HEK293 (cell line): ENCODE data around the gene RNF227.

Source experiments
- EGR2 ChIP-seq: fragments of 450-650 bp; formaldehyde crosslinking; IDR thresholded peaks from 2 replicates; pipeline ENCODE4 v1.5.1; 2016; ENCODE audit warnings: low read depth, missing biosample characterization, missing genetic modification characterization
- GLI4 ChIP-seq: fragments of 450-650 bp; formaldehyde crosslinking; IDR thresholded peaks from 2 replicates; pipeline ENCODE4 v1.5.1; 2016; ENCODE audit warnings: missing biosample characterization, missing genetic modification characterization
- GLIS1 ChIP-seq: fragments of 450-650 bp; formaldehyde crosslinking; IDR thresholded peaks from 2 replicates; pipeline ENCODE4 v1.5.1; 2016; ENCODE audit warnings: missing biosample characterization, missing genetic modification characterization
- HOXA7 ChIP-seq: sonication (generic); formaldehyde crosslinking; IDR thresholded peaks from 2 replicates; pipeline ENCODE4 v1.8.1; 2022; ENCODE audit warnings: missing genetic modification reagents, borderline replicate concordance
- KLF1 ChIP-seq: fragments of 450-650 bp; formaldehyde crosslinking; IDR thresholded peaks from 2 replicates; pipeline ENCODE4 v1.5.1; 2016; ENCODE audit warnings: missing biosample characterization, missing genetic modification characterization
- MZF1 ChIP-seq: fragments of 450-650 bp; formaldehyde crosslinking; IDR thresholded peaks from 2 replicates; pipeline ENCODE4 v1.5.1; 2017; ENCODE audit warnings: missing biosample characterization, missing genetic modification characterization, borderline replicate concordance
- OSR2 ChIP-seq: fragments of 450-650 bp; formaldehyde crosslinking; IDR thresholded peaks from 2 replicates; pipeline ENCODE4 v1.5.1; 2016; ENCODE audit warnings: missing biosample characterization, missing genetic modification characterization
- SCRT2 ChIP-seq: fragments of 450-650 bp; formaldehyde crosslinking; IDR thresholded peaks from 2 replicates; pipeline ENCODE4 v1.5.1; 2016; ENCODE audit warnings: missing biosample characterization, missing genetic modification characterization
- TCF7L2 ChIP-seq: IDR thresholded peaks from 2 replicates; pipeline ENCODE4 v1.6.1; 2011; ENCODE audit warnings: low read depth, mild to moderate bottlenecking, inconsistent platforms, low read length, moderate library complexity, borderline replicate concordance
- ZBTB17 ChIP-seq: fragments of 450-650 bp; formaldehyde crosslinking; IDR thresholded peaks from 2 replicates; pipeline ENCODE4 v1.5.1; 2016; ENCODE audit warnings: missing biosample characterization, missing genetic modification characterization
- ZEB2 ChIP-seq: fragments of 450-650 bp; formaldehyde crosslinking; IDR thresholded peaks from 2 replicates; pipeline ENCODE4 v1.5.1; 2016; ENCODE audit warnings: missing biosample characterization, missing genetic modification characterization
- ZFP69B ChIP-seq: fragments of 450-650 bp; formaldehyde crosslinking; IDR thresholded peaks from 2 replicates; pipeline ENCODE4 v1.5.1; 2016; ENCODE audit warnings: missing biosample characterization, missing genetic modification characterization
- ZNF174 ChIP-seq: fragments of 450-650 bp; formaldehyde crosslinking; IDR thresholded peaks from 2 replicates; pipeline ENCODE4 v1.5.0; 2017; ENCODE audit warnings: missing biosample characterization, mild to moderate bottlenecking, missing genetic modification characterization
- ZNF280C ChIP-seq: fragments of 450-650 bp; formaldehyde crosslinking; IDR thresholded peaks from 2 replicates; pipeline ENCODE4 v1.5.1; 2016; ENCODE audit warnings: missing biosample characterization, missing genetic modification characterization
- ZNF292 ChIP-seq: fragments of 450-650 bp; formaldehyde crosslinking; IDR thresholded peaks from 2 replicates; pipeline ENCODE4 v1.5.1; 2016; ENCODE audit warnings: low read depth, missing biosample characterization, missing genetic modification characterization, borderline replicate concordance
- ZNF394 ChIP-seq: fragments of 450-650 bp; formaldehyde crosslinking; IDR thresholded peaks from 2 replicates; pipeline ENCODE4 v1.5.1; 2016; ENCODE audit warnings: missing biosample characterization, missing genetic modification characterization, mild to moderate bottlenecking, moderate library complexity, borderline replicate concordance
- ZNF404 ChIP-seq: fragments of 450-650 bp; formaldehyde crosslinking; IDR thresholded peaks from 2 replicates; pipeline ENCODE4 v1.5.1; 2017; ENCODE audit warnings: missing biosample characterization, missing genetic modification characterization
- ZNF416 ChIP-seq: fragments of 450-650 bp; formaldehyde crosslinking; IDR thresholded peaks from 2 replicates; pipeline ENCODE4 v1.5.1; 2016; ENCODE audit warnings: missing biosample characterization, missing genetic modification characterization
- ZNF501 ChIP-seq: fragments of 450-650 bp; formaldehyde crosslinking; IDR thresholded peaks from 2 replicates; pipeline ENCODE4 v1.5.1; 2016; ENCODE audit warnings: missing biosample characterization, missing genetic modification characterization
- ZNF530 ChIP-seq: fragments of 450-650 bp; formaldehyde crosslinking; IDR thresholded peaks from 2 replicates; pipeline ENCODE4 v1.5.1; 2016; ENCODE audit warnings: low read depth, missing biosample characterization, missing genetic modification characterization
- ZNF548 ChIP-seq: fragments of 450-650 bp; formaldehyde crosslinking; IDR thresholded peaks from 2 replicates; pipeline ENCODE4 v1.5.1; 2016; ENCODE audit warnings: missing biosample characterization, missing genetic modification characterization
- ZNF549 ChIP-seq: fragments of 450-650 bp; IDR thresholded peaks from 2 replicates; pipeline ENCODE4 v1.5.1; 2018; ENCODE audit warnings: missing biosample characterization, missing genetic modification characterization, mild to moderate bottlenecking, inconsistent platforms, moderate library complexity
- ZNF558 ChIP-seq: fragments of 450-650 bp; formaldehyde crosslinking; IDR thresholded peaks from 2 replicates; pipeline ENCODE4 v1.5.1; 2016; ENCODE audit warnings: missing biosample characterization, missing genetic modification characterization
- ZNF624 ChIP-seq: fragments of 450-650 bp; formaldehyde crosslinking; IDR thresholded peaks from 2 replicates; pipeline ENCODE4 v1.5.1; 2017; ENCODE audit warnings: missing biosample characterization, missing genetic modification characterization
- ZNF626 ChIP-seq: fragments of 450-650 bp; sonication (Bioruptor Pico); formaldehyde crosslinking; IDR thresholded peaks from 2 replicates; pipeline ENCODE4 v1.5.1; 2018; ENCODE audit warnings: missing biosample characterization, missing genetic modification characterization, inconsistent platforms
- ZNF654 ChIP-seq: fragments of 450-650 bp; formaldehyde crosslinking; IDR thresholded peaks from 2 replicates; pipeline ENCODE4 v1.5.1; 2016; ENCODE audit warnings: low read depth, missing biosample characterization, missing genetic modification characterization
- ZNF660 ChIP-seq: fragments of 450-650 bp; IDR thresholded peaks from 2 replicates; pipeline ENCODE4 v1.5.1; 2018; ENCODE audit warnings: missing biosample characterization, mild to moderate bottlenecking, missing genetic modification characterization
- ZNF670 ChIP-seq: fragments of 450-650 bp; formaldehyde crosslinking; IDR thresholded peaks from 2 replicates; pipeline ENCODE4 v1.5.1; 2016; ENCODE audit warnings: missing biosample characterization, missing genetic modification characterization, low read depth
- ZNF677 ChIP-seq: fragments of 450-650 bp; IDR thresholded peaks from 2 replicates; pipeline ENCODE4 v1.5.0; 2018; ENCODE audit warnings: missing biosample characterization, mild to moderate bottlenecking, missing genetic modification characterization, moderate library complexity
- ZNF707 ChIP-seq: fragments of 450-650 bp; formaldehyde crosslinking; IDR thresholded peaks from 2 replicates; pipeline ENCODE4 v1.5.1; 2016; ENCODE audit warnings: missing biosample characterization, missing genetic modification characterization
- ZNF785 ChIP-seq: fragments of 450-650 bp; formaldehyde crosslinking; IDR thresholded peaks from 2 replicates; pipeline ENCODE4 v1.5.1; 2016; ENCODE audit warnings: missing biosample characterization, missing genetic modification characterization
- ZNF791 ChIP-seq: fragments of 450-650 bp; formaldehyde crosslinking; IDR thresholded peaks from 2 replicates; pipeline ENCODE4 v1.5.1; 2016; ENCODE audit warnings: missing biosample characterization, missing genetic modification characterization
- ZNF843 ChIP-seq: fragments of 450-650 bp; formaldehyde crosslinking; IDR thresholded peaks from 2 replicates; pipeline ENCODE4 v1.5.1; 2016; ENCODE audit warnings: missing biosample characterization, missing genetic modification characterization
- ZSCAN4 ChIP-seq: fragments of 450-650 bp; formaldehyde crosslinking; IDR thresholded peaks from 2 replicates; pipeline ENCODE4 v1.5.1; 2017; ENCODE audit warnings: missing biosample characterization, missing genetic modification characterization
- ZXDB ChIP-seq: fragments of 450-650 bp; formaldehyde crosslinking; IDR thresholded peaks from 2 replicates; pipeline ENCODE4 v1.5.1; 2016; ENCODE audit warnings: missing biosample characterization, missing genetic modification characterization
- TF ChIP-seq, protein P1 (sequence below): fragments of 450-650 bp; formaldehyde crosslinking; IDR thresholded peaks from 2 replicates; pipeline ENCODE4 v1.5.1; 2016; ENCODE audit warnings: missing biosample characterization, missing genetic modification characterization
- TF ChIP-seq, protein P2 (sequence below): fragments of 450-650 bp; formaldehyde crosslinking; IDR thresholded peaks from 2 replicates; pipeline ENCODE4 v1.5.1; 2016; ENCODE audit warnings: missing biosample characterization, missing genetic modification characterization

RNF227 gene

GRCh38 chr17:7912927-7913524, 3.1 kb downstream of the RNF227 start (continued):
- TF ChIP-seq ZNF280C (no peak), ZNF624 (no peak), ZNF292 (tag by site-specific recombination) (no peak), OSR2 (tag by site-specific recombination) (no peak), ZNF707 (tag by site-specific recombination) (no peak), ZNF549 (tag by site-specific recombination) (no peak), ZNF843 (tag by site-specific recombination) (no peak), ZNF558 (tag by site-specific recombination) (no peak), ZNF791 (tag by site-specific recombination) (no peak), ZNF404 (tag by site-specific recombination) (no peak), ZNF501 (tag by site-specific recombination) (no peak), ZXDB (tag by site-specific recombination) (no peak), HOXA7 (CRISPR knock-in tag) (no peak), MZF1 (tag by site-specific recombination) (no peak), ZNF174 (tag by site-specific recombination) (no peak), ZNF626 (tag by site-specific recombination) (no peak), ZNF530 (no peak), ZNF785 (tag by site-specific recombination) (no peak), ZNF670 (tag by site-specific recombination) (no peak), KLF1 (tag by site-specific recombination) (no peak), ZNF548 (tag by site-specific recombination) (no peak), ZNF394 (no peak), TCF7L2 (no peak), ZNF660 (tag by site-specific recombination) (0 out of 2 replicates have a peak, but pooled peaks have one; percentile 36), GLIS1 (tag by site-specific recombination) (no peak), ZNF654 (tag by site-specific recombination) (peak; percentile 100), ZNF416 (tag by site-specific recombination) (no peak), GLI4 (tag by site-specific recombination) (no peak), EGR2 (tag by site-specific recombination) (peak; percentile 44; the same call in 1 of the 2 replicates), SCRT2 (tag by site-specific recombination) (0 out of 2 replicates have a peak, but pooled peaks have one; percentile 22), ZBTB17 (peak; percentile 96), ZNF677 (tag by site-specific recombination) (no peak), ZFP69B (tag by site-specific recombination) (no peak), ZEB2 (tag by site-specific recombination) (peak; percentile 60; the same call in 1 of the 2 replicates), ZSCAN4 (tag by site-specific recombination) (no peak)
- TF ChIP-seq, protein P1, sequence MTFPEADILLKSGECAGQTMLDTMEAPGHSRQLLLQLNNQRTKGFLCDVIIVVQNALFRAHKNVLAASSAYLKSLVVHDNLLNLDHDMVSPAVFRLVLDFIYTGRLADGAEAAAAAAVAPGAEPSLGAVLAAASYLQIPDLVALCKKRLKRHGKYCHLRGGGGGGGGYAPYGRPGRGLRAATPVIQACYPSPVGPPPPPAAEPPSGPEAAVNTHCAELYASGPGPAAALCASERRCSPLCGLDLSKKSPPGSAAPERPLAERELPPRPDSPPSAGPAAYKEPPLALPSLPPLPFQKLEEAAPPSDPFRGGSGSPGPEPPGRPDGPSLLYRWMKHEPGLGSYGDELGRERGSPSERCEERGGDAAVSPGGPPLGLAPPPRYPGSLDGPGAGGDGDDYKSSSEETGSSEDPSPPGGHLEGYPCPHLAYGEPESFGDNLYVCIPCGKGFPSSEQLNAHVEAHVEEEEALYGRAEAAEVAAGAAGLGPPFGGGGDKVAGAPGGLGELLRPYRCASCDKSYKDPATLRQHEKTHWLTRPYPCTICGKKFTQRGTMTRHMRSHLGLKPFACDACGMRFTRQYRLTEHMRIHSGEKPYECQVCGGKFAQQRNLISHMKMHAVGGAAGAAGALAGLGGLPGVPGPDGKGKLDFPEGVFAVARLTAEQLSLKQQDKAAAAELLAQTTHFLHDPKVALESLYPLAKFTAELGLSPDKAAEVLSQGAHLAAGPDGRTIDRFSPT (tag by site-specific recombination): no peak
- TF ChIP-seq, protein P2, sequence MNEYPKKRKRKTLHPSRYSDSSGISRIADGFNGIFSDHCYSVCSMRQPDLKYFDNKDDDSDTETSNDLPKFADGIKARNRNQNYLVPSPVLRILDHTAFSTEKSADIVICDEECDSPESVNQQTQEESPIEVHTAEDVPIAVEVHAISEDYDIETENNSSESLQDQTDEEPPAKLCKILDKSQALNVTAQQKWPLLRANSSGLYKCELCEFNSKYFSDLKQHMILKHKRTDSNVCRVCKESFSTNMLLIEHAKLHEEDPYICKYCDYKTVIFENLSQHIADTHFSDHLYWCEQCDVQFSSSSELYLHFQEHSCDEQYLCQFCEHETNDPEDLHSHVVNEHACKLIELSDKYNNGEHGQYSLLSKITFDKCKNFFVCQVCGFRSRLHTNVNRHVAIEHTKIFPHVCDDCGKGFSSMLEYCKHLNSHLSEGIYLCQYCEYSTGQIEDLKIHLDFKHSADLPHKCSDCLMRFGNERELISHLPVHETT (tag by site-specific recombination): no peak
